T-cell (primary cell): ENCODE data around the gene ADRA2B. TPM values are rescaled to one million over a fixed set of nuclear protein-coding genes. Genes with fewer than 3 reads are reported as not detected.

Experiments used
- ATAC-seq, 4 experiments: fragments of 200-7000 bp in 3 of 4; fragments of 150-1000 bp in 1 of 4; cut with Tn5 transposase; replicated peaks in 1 of 4; 1 replicate in 3 of 4; 2 replicates in 1 of 4; pipeline ENCODE4 v1.10.0; 2021; ENCODE audit warnings: moderate library complexity in 3 of 4, mild to moderate bottlenecking in 2 of 4, moderate number of reproducible peaks in 1 of 4
- CTCF ChIA-PET, 2 donors: fragments of 300-600 bp; sonication (Branson Sonifier 250); formaldehyde crosslinking; loops; one replicate each; lab custom pipeline; 2022; ENCODE audit warnings: antibody characterized with exemption in 2 of 2; lab: Charles Lee
- POLR2A ChIA-PET, 2 donors: fragments of 300-600 bp; sonication (Branson Sonifier 250); formaldehyde crosslinking; loops; one replicate each; lab custom pipeline; 2022; ENCODE audit warnings: antibody characterized with exemption in 2 of 2; lab: Charles Lee
- DNase-seq, 35 experiments: peaks; one replicate each; pipeline versions ENCODE4 v3.0.0 to v3.0.0-alpha.2; 2013 to 2023
- H3K27ac ChIP-seq: one replicate; pipeline ENCODE4 v1.5.1; 2013; ENCODE audit warnings: low read length
- H3K27me3 ChIP-seq, 2 experiments: replicated peaks in 1 of 2; 1 replicate in 1 of 2; 2 replicates in 1 of 2; pipeline versions ENCODE4 v1.6.1 to v1.7.0; 2013; ENCODE audit warnings: low read length in 1 of 2, mixed read lengths in 1 of 2; ENCODE audit not compliant: control insufficient read depth in 2 of 2, insufficient read depth in 2 of 2; ENCODE audit errors: extremely low read depth in 1 of 2
- H3K36me3 ChIP-seq, 2 donors: 1 replicate in 1 of 2; 2 replicates in 1 of 2; pipeline versions ENCODE4 v1.6.1 to v1.7.0; 2013; ENCODE audit warnings: low read length in 1 of 2; ENCODE audit not compliant: control insufficient read depth in 2 of 2, insufficient read depth in 1 of 2; ENCODE audit errors: extremely low read depth in 1 of 2
- H3K4me1 ChIP-seq, 2 experiments: 1 replicate in 1 of 2; 2 replicates in 1 of 2; pipeline versions ENCODE4 v1.6.1 to v1.7.0; 2013; ENCODE audit warnings: low read length in 2 of 2, mixed read lengths in 1 of 2; ENCODE audit not compliant: insufficient read depth in 2 of 2, control insufficient read depth in 1 of 2; ENCODE audit errors: extremely low read depth in 1 of 2
- H3K4me3 ChIP-seq, 2 donors: 1 replicate in 1 of 2; 2 replicates in 1 of 2; pipeline versions ENCODE4 v1.5.1 to v1.7.0; 2013; ENCODE audit warnings: mild to moderate bottlenecking in 2 of 2, low read length in 1 of 2, moderate library complexity in 1 of 2; ENCODE audit not compliant: control insufficient read depth in 1 of 2; ENCODE audit errors: extremely low read depth in 1 of 2
- H3K9me3 ChIP-seq: 2 replicates; pipeline ENCODE4 v1.7.0; 2013
- H3K27ac Mint-ChIP-seq, 2 donors: one replicate each; pipeline ENCODE4 v1.8.0; 2020 to 2021; ENCODE audit warnings: mild to moderate bottlenecking in 2 of 2, mixed read lengths in 2 of 2
- H3K27me3 Mint-ChIP-seq, 2 donors: one replicate each; pipeline ENCODE4 v1.8.0; 2021 to 2022; ENCODE audit warnings: mixed read lengths in 2 of 2
- H3K36me3 Mint-ChIP-seq: one replicate; pipeline ENCODE4 v1.8.0; 2021; ENCODE audit warnings: mixed read lengths
- H3K4me1 Mint-ChIP-seq, 3 donors: one replicate each; pipeline ENCODE4 v1.8.0; 2020 to 2022; ENCODE audit warnings: mixed read lengths in 3 of 3, mild to moderate bottlenecking in 1 of 3
- H3K4me3 Mint-ChIP-seq, 3 donors: one replicate each; pipeline ENCODE4 v1.8.0; 2020 to 2022; ENCODE audit warnings: mild to moderate bottlenecking in 3 of 3, mixed read lengths in 3 of 3, moderate library complexity in 3 of 3
- H3K9me3 Mint-ChIP-seq, 3 donors: one replicate each; pipeline ENCODE4 v1.8.0; 2020 to 2022; ENCODE audit warnings: mixed read lengths in 3 of 3
- WGBS: methylation state at CpG from one replicate; pipeline ENCODE4 v1.1.5; 2013; ENCODE audit warnings: missing lambda C conversion rate; ENCODE audit not compliant: insufficient coverage; 5-methylcytosine and 5-hydroxymethylcytosine counted together
- total RNA-seq, 35 experiments: library from RNA in 6 of 35; stranded (reverse) in 6 of 35; fragments of 120-200 nt in 1 of 35; gene quantifications; one replicate each; pipeline versions ENCODE4 v1.2.1 to v1.2.4 and lab custom pipeline; 2013 to 2026

The ADRA2B gene
- total RNA-seq, 5 donors from 2014 or later (not counting 1 experiment from before 2014, with no cell fraction given): 0.13 to 0.77 (median 0.18) TPM

DNA sequence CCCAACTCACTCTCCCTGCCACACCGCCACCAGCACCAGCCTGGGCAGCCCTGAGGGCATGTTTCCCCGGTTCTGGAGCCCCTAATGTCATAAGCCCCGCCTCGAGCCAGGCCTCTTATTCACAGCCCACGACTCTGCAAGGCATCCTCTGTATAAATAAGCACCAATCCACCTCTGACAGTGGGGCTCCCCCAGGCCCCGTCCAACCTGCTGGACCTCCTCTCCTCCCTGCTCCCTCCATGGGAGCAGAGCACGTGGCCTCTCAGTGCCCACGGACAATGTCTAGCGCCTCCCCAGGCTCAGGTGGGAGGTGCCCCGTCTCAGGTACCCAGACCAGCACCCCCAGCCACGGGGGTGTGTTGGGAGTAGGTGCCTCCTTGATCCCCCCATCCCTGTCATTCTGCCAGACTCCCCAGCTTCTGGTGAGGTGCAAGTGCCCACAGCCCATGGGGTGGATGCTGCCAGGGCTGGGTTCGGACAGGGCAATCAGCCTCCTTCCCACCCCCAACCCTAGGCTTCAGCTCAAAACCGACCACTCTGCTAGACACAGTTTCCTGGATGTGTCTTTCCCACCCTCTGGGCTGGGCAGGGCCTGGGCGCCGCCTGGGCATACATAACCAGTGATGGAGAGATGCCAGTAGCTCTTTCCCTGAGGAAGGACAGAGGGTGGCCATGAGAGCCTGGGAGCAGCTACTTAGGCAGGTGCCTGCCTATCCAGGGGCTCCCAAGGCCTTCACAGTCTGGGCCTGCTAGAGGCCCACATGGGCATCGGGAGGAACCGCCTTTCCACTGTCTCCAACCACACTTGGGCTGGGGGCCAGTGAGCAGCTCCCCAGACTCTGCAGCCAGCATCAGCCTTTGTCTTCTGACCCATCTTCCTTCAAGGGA, 1.6 kb upstream of the ADRA2B start:
- peaks cover 6 to 23% (median 16%) of the 10 kb centered on the region in 3 donors for H3K4me1 Mint-ChIP-seq
- DNase-seq: no peak
- H3K9me3 ChIP-seq: no peaks in the 10 kb centered on the region
- peaks cover 3 to 15% of the 10 kb centered on the region in 2 experiments for H3K4me1 ChIP-seq
- H3K27me3 ChIP-seq: peaks cover 0 to 68% of the 10 kb centered on the region in 2 experiments
- ChIA-PET CTCF (interaction anchor here (0.5 to 2.9 kb wide), 7 partner anchors 9 to 874 kb away, joined by 3 to 11 read pairs (median 4); no protein-coding TSS in a partner anchor), POLR2A (interaction anchor here in 1 of 2 donors (0.6 kb wide), 1 partner anchor 13 kb away, joined by 3 read pairs; no protein-coding TSS in a partner anchor)
- ATAC-seq: no peak
- H3K27ac ChIP-seq: no peak overlapping the region
- no peaks in the 10 kb centered on the region for H3K36me3 Mint-ChIP-seq
- no peak overlapping the region for H3K27ac Mint-ChIP-seq
- no peaks in the 10 kb centered on the region for H3K9me3 Mint-ChIP-seq
- peak overlapping the region in 1 of 2 donors; percentile 49 for H3K4me3 ChIP-seq
- no peaks in the 10 kb centered on the region for H3K36me3 ChIP-seq
- peaks cover 19 to 39% of the 10 kb centered on the region in 2 donors for H3K27me3 Mint-ChIP-seq
- peak overlapping the region; percentile 44 to 75 (median 57) for H3K4me3 Mint-ChIP-seq
- 72% methylated on average over 9 of the region's 17 CpGs for WGBS

DNA sequence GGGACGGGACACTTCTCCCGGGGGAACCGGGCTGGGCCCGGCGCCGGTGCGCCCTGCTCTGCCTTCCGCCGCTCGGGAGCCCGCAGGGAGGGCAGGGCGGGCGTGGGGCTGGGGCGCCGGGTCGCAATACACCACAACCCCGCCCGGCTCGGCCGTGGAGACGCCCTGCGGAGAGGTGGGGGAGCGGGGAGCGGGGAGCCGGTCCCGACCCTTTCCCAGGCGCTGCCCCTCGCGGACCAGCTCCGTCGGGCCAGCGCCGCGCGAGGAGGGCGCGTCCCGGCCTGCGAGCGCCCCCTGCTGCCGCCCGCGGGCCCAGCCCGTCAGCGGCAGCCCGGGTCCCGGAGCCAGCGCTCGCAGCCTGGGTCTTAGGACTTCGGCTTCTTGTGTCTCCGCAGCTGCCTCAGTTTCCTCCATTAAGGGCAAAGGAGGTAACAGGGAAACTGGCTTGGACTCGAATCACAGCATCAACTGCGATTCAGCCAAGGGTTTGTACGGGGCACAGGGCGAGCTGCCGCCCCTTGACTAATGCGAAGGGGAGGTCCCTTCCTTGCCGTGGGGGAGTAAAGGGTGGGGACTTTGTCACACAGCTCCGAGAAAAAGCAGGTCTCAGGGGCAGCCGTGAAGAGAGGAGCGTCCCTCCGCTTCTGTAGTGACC, 635 bp upstream of the ADRA2B start:
- peak in 33 of 35 experiments; percentile 19 to 83 (median 46) for DNase-seq
- Histone ChIP-seq H3K27ac (no peak overlapping the region), H3K27me3 (peaks cover 0 to 59% of the 10 kb centered on the region in 2 experiments), H3K4me1 (peaks cover 3 to 15% of the 10 kb centered on the region in 2 experiments), H3K4me3 (peak overlapping the region; percentile 15 to 49), H3K36me3 (no peaks in the 10 kb centered on the region), H3K9me3 (no peaks in the 10 kb centered on the region)
- no peaks in the 10 kb centered on the region for H3K9me3 Mint-ChIP-seq
- no peak overlapping the region for H3K27ac Mint-ChIP-seq
- peak; percentile 77 to 85 (median 82) for ATAC-seq
- 3% methylated on average over 49 of the region's 62 CpGs for WGBS
- H3K27me3 Mint-ChIP-seq: peaks cover 19 to 39% of the 10 kb centered on the region in 2 donors
- no peaks in the 10 kb centered on the region for H3K36me3 Mint-ChIP-seq
- H3K4me3 Mint-ChIP-seq: peak overlapping the region; percentile 44 to 75 (median 57)
- H3K4me1 Mint-ChIP-seq: peaks cover 6 to 23% (median 16%) of the 10 kb centered on the region in 3 donors
- CTCF ChIA-PET: interaction anchor here (0.8 to 2.9 kb wide), 8 partner anchors 10 to 124 kb away, joined by 3 to 11 read pairs (median 4); no protein-coding TSS in a partner anchor
- POLR2A ChIA-PET: interaction anchor here in 1 of 2 donors (0.6 kb wide), 3 partner anchors 14 to 863 kb away, joined by 3 read pairs; no protein-coding TSS in a partner anchor

- H3K9me3 ChIP-seq: no peaks in the 10 kb centered on the region
- H3K4me1 Mint-ChIP-seq: peaks cover 6 to 23% (median 16%) of the 10 kb centered on the region in 3 donors
- DNase-seq (no peak), ATAC-seq (peak in 1 of 4 experiments; percentile 2)
- peak overlapping the region; percentile 64 to 91 (median 76) for H3K4me3 Mint-ChIP-seq
- peak overlapping the region in 1 of 2 donors; percentile 27 for H3K4me3 ChIP-seq
- WGBS: 55% methylated on average over 72 of the region's 77 CpGs
- peaks cover 0 to 47% of the 10 kb centered on the region in 2 experiments for H3K27me3 ChIP-seq
- no peaks in the 10 kb centered on the region for H3K36me3 ChIP-seq
- peaks cover 3 to 15% of the 10 kb centered on the region in 2 experiments for H3K4me1 ChIP-seq
- no peak overlapping the region for H3K27ac ChIP-seq
- H3K27me3 Mint-ChIP-seq: peaks cover 11 to 27% of the 10 kb centered on the region in 2 donors
- POLR2A ChIA-PET: interaction anchor here in 1 of 2 donors (0.6 kb wide), 1 partner anchor 229 kb away, joined by 3 read pairs; no protein-coding TSS in a partner anchor
- no peaks in the 10 kb centered on the region for H3K9me3 Mint-ChIP-seq
- H3K36me3 Mint-ChIP-seq: no peaks in the 10 kb centered on the region
- no peak overlapping the region for H3K27ac Mint-ChIP-seq
- CTCF ChIA-PET: interaction anchor here (0.7 to 2.9 kb wide), 4 partner anchors 15 to 58 kb away, joined by 3 to 11 read pairs (median 4); no protein-coding TSS in a partner anchor
These were observed 544 bp downstream of the ADRA2B start for GRCh38 chr2:96115631-96116423.

DNA sequence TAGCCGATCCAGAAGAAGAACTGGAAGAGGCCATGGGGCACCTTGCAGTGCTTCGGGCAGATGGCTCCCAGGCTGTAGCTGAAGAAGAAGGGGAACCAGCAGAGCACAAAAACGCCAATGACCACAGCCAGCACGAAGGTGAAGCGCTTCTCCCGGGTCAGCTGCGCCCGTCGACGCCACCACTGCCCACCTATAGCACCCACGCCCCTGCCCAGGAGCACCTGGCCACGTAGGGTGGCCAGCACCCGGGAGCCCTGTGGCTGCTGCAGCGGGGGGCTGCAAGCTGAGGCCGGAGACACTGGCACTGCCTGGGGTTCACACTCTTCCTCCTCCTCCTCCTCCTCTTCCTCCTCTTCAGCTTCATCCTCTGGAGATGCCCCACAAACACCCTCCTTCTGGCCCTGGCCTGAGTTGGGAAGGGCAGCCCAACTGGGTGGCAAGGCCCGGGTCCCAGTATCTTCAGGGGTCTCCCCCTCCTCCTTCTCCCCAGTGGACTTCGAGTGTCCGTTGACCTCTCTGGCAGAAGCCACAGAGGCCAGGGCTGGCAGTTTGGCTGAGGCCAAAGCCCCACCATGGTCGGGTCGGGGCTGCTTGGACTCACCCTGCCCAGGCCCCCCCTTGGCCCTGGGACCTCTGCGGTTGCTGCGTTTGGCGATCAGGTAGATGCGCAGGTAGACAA, 1.3 kb downstream of the ADRA2B start:
- H3K4me1 Mint-ChIP-seq: peaks cover 6 to 17% (median 16%) of the 10 kb centered on the region in 3 donors
- ATAC-seq (no peak), DNase-seq (no peak)
- Histone ChIP-seq H3K27ac (no peak overlapping the region), H3K4me3 (no peak overlapping the region), H3K4me1 (peaks cover 3 to 15% of the 10 kb centered on the region in 2 experiments), H3K27me3 (peaks cover 0 to 39% of the 10 kb centered on the region in 2 experiments), H3K9me3 (no peaks in the 10 kb centered on the region), H3K36me3 (no peaks in the 10 kb centered on the region)
- no peak overlapping the region for H3K27ac Mint-ChIP-seq
- ChIA-PET POLR2A (no interaction called here), CTCF (interaction anchor here in 1 of 2 donors (1.2 kb wide), 1 partner anchor 59 kb away, joined by 3 read pairs; no protein-coding TSS in a partner anchor)
- H3K9me3 Mint-ChIP-seq: no peaks in the 10 kb centered on the region
- no peaks in the 10 kb centered on the region for H3K36me3 Mint-ChIP-seq
- WGBS: 93% methylated on average over 23 of the region's 24 CpGs
- peaks cover 3 to 21% of the 10 kb centered on the region in 2 donors for H3K27me3 Mint-ChIP-seq
- peak overlapping the region; percentile 64 to 91 (median 76) for H3K4me3 Mint-ChIP-seq

- Mint-ChIP-seq H3K27me3 (peaks cover 0 to 16% of the 10 kb centered on the region in 2 donors), H3K4me3 (peak overlapping the region in 1 of 3 donors; percentile 13), H3K27ac (no peak overlapping the region), H3K4me1 (peaks cover 6 to 16% (median 16%) of the 10 kb centered on the region in 3 donors), H3K9me3 (no peaks in the 10 kb centered on the region), H3K36me3 (no peaks in the 10 kb centered on the region)
- no peaks in the 10 kb centered on the region for H3K36me3 ChIP-seq
- 95% methylated on average over 11 of the region's 13 CpGs for WGBS
- no peaks in the 10 kb centered on the region for H3K9me3 ChIP-seq
- ChIA-PET POLR2A (no interaction called here), CTCF (no interaction called here)
- H3K4me1 ChIP-seq: peaks cover 3 to 15% of the 10 kb centered on the region in 2 experiments
- no peak overlapping the region for H3K4me3 ChIP-seq
- ATAC-seq (no peak), DNase-seq (no peak)
- H3K27ac ChIP-seq: no peak overlapping the region
- H3K27me3 ChIP-seq: peaks cover 0 to 34% of the 10 kb centered on the region in 2 experiments
These were observed 1.8 kb downstream of the ADRA2B start for GRCh38 chr2:96114546-96114902.
